SK-N-SH treated with all-trans-retinoic acid at 6 μM for 48 hours (cell line): Measurements from ENCODE around the gene PIH1D1.
A peak's percentile ranks its signal among the peaks of the same experiment; 100 is the strongest.

Experiments
- ATAC-seq: fragments of 200-7000 bp; cut with Tn5 transposase; 3 replicates; pipeline ENCODE4 v1.9.1; 2020; ENCODE audit warnings: mild to moderate bottlenecking, moderate library complexity
- ARNTL ChIP-seq: fragments of 450-650 bp; formaldehyde crosslinking; IDR thresholded peaks from 2 replicates; pipeline ENCODE4 v1.5.0; 2020; ENCODE audit warnings: low read depth, mild to moderate bottlenecking, moderate library complexity, borderline replicate concordance
- BACH2 ChIP-seq: fragments of 250-450 bp; sonication (Bioruptor Pico); IDR thresholded peaks from 2 replicates; pipeline ENCODE4 v1.9.0; 2021; ENCODE audit warnings: mild to moderate bottlenecking, borderline replicate concordance
- CREB5 ChIP-seq: fragments of 250-450 bp; sonication (Bioruptor Pico); IDR thresholded peaks from 2 replicates; pipeline ENCODE4 v1.5.1; 2020; ENCODE audit warnings: low read depth, mild to moderate bottlenecking, moderate library complexity
- CSDC2 ChIP-seq: fragments of 250-450 bp; sonication (Bioruptor Pico); IDR thresholded peaks from 2 replicates; pipeline ENCODE4 v1.5.0; 2020; ENCODE audit warnings: mild to moderate bottlenecking, moderate library complexity
- CSRNP3 ChIP-seq: fragments of 250-450 bp; sonication (Bioruptor Pico); IDR thresholded peaks from 2 replicates; pipeline ENCODE4 v1.5.1; 2021; ENCODE audit warnings: mild to moderate bottlenecking, moderate library complexity
- ESRRG ChIP-seq: fragments of 250-450 bp; sonication (Bioruptor Pico); IDR thresholded peaks from 2 replicates; pipeline ENCODE4 v1.6.1; 2021; ENCODE audit warnings: mild to moderate bottlenecking
- GLIS3 ChIP-seq: fragments of 250-450 bp; sonication (Bioruptor Pico); IDR thresholded peaks from 2 replicates; pipeline ENCODE4 v1.5.0; 2020; ENCODE audit warnings: mild to moderate bottlenecking, moderate library complexity
- ISL1 ChIP-seq: fragments of 250-450 bp; sonication (Bioruptor Pico); IDR thresholded peaks from 2 replicates; pipeline ENCODE4 v2.1.2; 2022; ENCODE audit warnings: mild to moderate bottlenecking, moderate library complexity
- PATZ1 ChIP-seq: fragments of 250-450 bp; sonication (Bioruptor Pico); IDR thresholded peaks from 2 replicates; pipeline ENCODE4 v1.8.0; 2020; ENCODE audit warnings: mild to moderate bottlenecking, moderate library complexity, borderline replicate concordance
- POU6F1 ChIP-seq: fragments of 250-450 bp; sonication (Bioruptor Pico); IDR thresholded peaks from 2 replicates; pipeline ENCODE4 v1.8.0; 2021; ENCODE audit warnings: low read depth, mild to moderate bottlenecking, moderate library complexity, borderline replicate concordance
- RARB ChIP-seq: fragments of 250-450 bp; sonication (Bioruptor Pico); IDR thresholded peaks from 2 replicates; pipeline ENCODE4 v1.8.0; 2021; ENCODE audit warnings: mild to moderate bottlenecking, moderate library complexity
- SNAI2 ChIP-seq: fragments of 250-450 bp; sonication (Bioruptor Pico); IDR thresholded peaks from 2 replicates; pipeline ENCODE4 v1.5.0; 2020; ENCODE audit warnings: mild to moderate bottlenecking, moderate library complexity
- TCF4 ChIP-seq: fragments of 250-450 bp; sonication (Bioruptor Pico); IDR thresholded peaks from 2 replicates; pipeline ENCODE4 v1.8.0; 2021; ENCODE audit warnings: mild to moderate bottlenecking, moderate library complexity, borderline replicate concordance
- TOX ChIP-seq: fragments of 250-450 bp; sonication (Bioruptor Pico); IDR thresholded peaks from 2 replicates; pipeline ENCODE4 v1.8.0; 2021; ENCODE audit warnings: mild to moderate bottlenecking, moderate library complexity, borderline replicate concordance
- ZC3H10 ChIP-seq: fragments of 250-450 bp; sonication (Bioruptor Pico); IDR thresholded peaks from 2 replicates; pipeline ENCODE4 v1.5.1; 2021; ENCODE audit warnings: mild to moderate bottlenecking, moderate library complexity
- ZFP30 ChIP-seq: fragments of 450-650 bp; formaldehyde crosslinking; IDR thresholded peaks from 2 replicates; pipeline ENCODE4 v1.5.0; 2022; ENCODE audit warnings: mild to moderate bottlenecking, moderate library complexity
- ZNF565 ChIP-seq: fragments of 450-650 bp; formaldehyde crosslinking; conservative IDR thresholded peaks from 2 replicates; pipeline ENCODE4 v1.5.0; 2020; ENCODE audit warnings: low read depth, mild to moderate bottlenecking, moderate library complexity
- ZNF70 ChIP-seq: fragments of 450-650 bp; formaldehyde crosslinking; IDR thresholded peaks from 2 replicates; pipeline ENCODE4 v1.5.0; 2020; ENCODE audit warnings: mild to moderate bottlenecking, moderate library complexity
- ZNF8 ChIP-seq: fragments of 450-650 bp; formaldehyde crosslinking; IDR thresholded peaks from 2 replicates; pipeline ENCODE4 v1.5.0; 2020; ENCODE audit warnings: mild to moderate bottlenecking, moderate library complexity

The PIH1D1 gene

DNA sequence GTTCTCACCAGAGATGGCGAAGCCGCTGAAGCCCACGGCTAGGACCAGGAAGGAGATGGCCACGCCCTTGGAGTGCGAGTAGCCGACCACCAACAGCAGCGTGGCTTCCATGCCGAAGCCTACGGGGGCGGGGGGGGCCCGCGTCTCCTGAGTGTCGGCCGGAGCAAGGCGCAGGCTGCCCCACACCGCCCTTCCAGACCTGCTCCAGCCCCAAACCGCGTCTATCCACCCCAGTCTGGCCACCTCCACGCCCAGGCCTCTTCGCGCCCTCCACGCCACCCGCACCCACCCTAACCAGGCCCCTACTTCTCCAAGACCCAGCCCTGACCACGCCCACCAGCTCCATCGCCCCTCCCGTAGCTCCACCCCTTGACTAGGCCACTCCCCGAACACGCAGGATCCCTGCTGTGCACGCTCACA lies 20.3 kb downstream of the PIH1D1 start:
- no peak for TF ChIP-seq TCF4 (CRISPR knock-in tag)
- TF ChIP-seq RARB (CRISPR knock-in tag): no peak
- TF ChIP-seq ZNF8 (CRISPR knock-in tag): no peak
- no peak for TF ChIP-seq ESRRG (CRISPR knock-in tag)
- no peak for TF ChIP-seq GLIS3 (CRISPR knock-in tag)
- TF ChIP-seq POU6F1 (CRISPR knock-in tag): no peak
- no peak for TF ChIP-seq PATZ1 (CRISPR knock-in tag)
- no peak for TF ChIP-seq CSRNP3 (CRISPR knock-in tag)
- TF ChIP-seq ZC3H10 (CRISPR knock-in tag): no peak
- no peak for TF ChIP-seq ARNTL (CRISPR knock-in tag)
- no peak for TF ChIP-seq BACH2 (CRISPR knock-in tag)
- no peak for TF ChIP-seq CSDC2
- TF ChIP-seq TOX (CRISPR knock-in tag): no peak
- no peak for TF ChIP-seq ZFP30 (CRISPR knock-in tag)
- TF ChIP-seq ISL1 (CRISPR knock-in tag): no peak
- peak; percentile 40; the same call in 2 of the 3 replicates for ATAC-seq

- ATAC-seq: peak; percentile 56
- TF ChIP-seq POU6F1 (CRISPR knock-in tag) (no peak), ZNF565 (CRISPR knock-in tag) (no peak)
Observed at GRCh38 chr19:49430678-49431329, 20.8 kb downstream of the PIH1D1 start.

- no peak for ATAC-seq
- TF ChIP-seq ZNF70 (CRISPR knock-in tag): no peak
- no peak for TF ChIP-seq PATZ1 (CRISPR knock-in tag)
- no peak for TF ChIP-seq TCF4 (CRISPR knock-in tag)
Observed at GRCh38 chr19:49430172-49430677, 21.4 kb downstream of the PIH1D1 start.

- ATAC-seq: no peak
- TF ChIP-seq POU6F1 (CRISPR knock-in tag): no peak
- TF ChIP-seq ZNF70 (CRISPR knock-in tag): no peak
- no peak for TF ChIP-seq CSRNP3 (CRISPR knock-in tag)
- no peak for TF ChIP-seq TOX (CRISPR knock-in tag)
- TF ChIP-seq ESRRG (CRISPR knock-in tag): no peak
- TF ChIP-seq ZNF565 (CRISPR knock-in tag): no peak
- no peak for TF ChIP-seq SNAI2 (CRISPR knock-in tag)
- no peak for TF ChIP-seq CREB5 (CRISPR knock-in tag)
- no peak for TF ChIP-seq ZNF8 (CRISPR knock-in tag)
Observed at GRCh38 chr19:49428547-49429451, 22.8 kb downstream of the PIH1D1 start.
